Right atrium auricular region (tissue), 2 donors: ENCODE measurements around the gene CDCA5. TPM values are rescaled to one million over a fixed set of nuclear protein-coding genes. Genes with fewer than 3 reads are reported as not detected.

ENCODE experiments used
- DNase-seq: peaks from one replicate; pipeline ENCODE4 v3.0.0-alpha.2; 2019; ENCODE audit warnings: low spot score
- H3K27ac ChIP-seq, 2 donors: fragments of 200-600 bp; sonication (generic); 1 replicate in 1 of 2; 2 replicates in 1 of 2; pipeline ENCODE4 v1.5.1; 2016 to 2019
- H3K27me3 ChIP-seq, 2 donors: fragments of 200-600 bp; sonication (generic); one replicate each; pipeline versions ENCODE4 v1.5.1 to v1.6.0; 2017 to 2019
- H3K36me3 ChIP-seq: fragments of 200-600 bp; sonication (generic); one replicate; pipeline ENCODE4 v1.5.1; 2016
- H3K4me1 ChIP-seq, 2 donors: fragments of 200-600 bp; sonication (generic); one replicate each; pipeline versions ENCODE4 v1.5.1 to v1.6.0; 2017 to 2019
- H3K4me3 ChIP-seq, 2 donors: fragments of 200-600 bp; sonication (generic); 1 replicate in 1 of 2; 2 replicates in 1 of 2; pipeline ENCODE4 v1.5.1; 2017 to 2019; ENCODE audit warnings: mild to moderate bottlenecking in 1 of 2, moderate library complexity in 1 of 2
- H3K9me3 ChIP-seq, 2 donors: fragments of 200-600 bp; sonication (generic); one replicate each; pipeline ENCODE4 v1.5.1; 2019
- total RNA-seq, 2 donors: library from RNA; depleted of rRNA; stranded (reverse); fragments of >200 nt; gene quantifications; one replicate each; pipeline ENCODE4 v1.1.0, GENCODE V29; 2016
- TF ChIP-seq, protein P1 (sequence below), 2 donors: fragments of 200-600 bp; sonication (generic); IDR thresholded peaks; one replicate each; pipeline ENCODE4 v1.5.1; 2019; ENCODE audit warnings: antibody characterized with exemption in 2 of 2

The CDCA5 gene
- total RNA-seq, 2 donors from 2014 or later = 0.16 to 0.52 TPM

DNA sequence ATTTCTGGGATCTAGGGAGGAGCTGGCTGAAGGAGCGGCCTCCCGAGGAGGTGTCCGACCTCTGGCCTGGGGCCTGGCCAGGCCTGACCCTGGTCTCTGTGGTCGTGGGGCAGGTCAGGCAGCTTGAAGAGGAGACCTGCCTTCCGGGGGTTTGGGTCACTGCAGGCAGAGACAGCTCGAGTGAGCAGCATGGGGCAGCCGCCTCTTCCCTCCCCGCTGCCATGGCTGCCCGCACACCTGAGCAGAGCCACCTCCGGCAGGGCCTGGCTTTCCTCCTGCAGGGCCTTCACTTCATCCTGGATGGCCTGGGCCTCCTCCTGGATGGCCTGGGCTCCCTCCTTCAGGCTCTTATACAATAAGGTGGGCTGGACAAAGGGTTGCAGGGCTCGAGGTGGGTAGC, 17.5 kb downstream of the CDCA5 start:
- no peaks in the 10 kb centered on the region for H3K4me1 ChIP-seq
- no peak overlapping the region for H3K27ac ChIP-seq
- H3K4me3 ChIP-seq = no peak overlapping the region
- DNase-seq = no peak
- no peaks in the 10 kb centered on the region for H3K36me3 ChIP-seq
- H3K27me3 ChIP-seq = no peaks in the 10 kb centered on the region
- no peaks in the 10 kb centered on the region for H3K9me3 ChIP-seq
- TF ChIP-seq, protein P1, sequence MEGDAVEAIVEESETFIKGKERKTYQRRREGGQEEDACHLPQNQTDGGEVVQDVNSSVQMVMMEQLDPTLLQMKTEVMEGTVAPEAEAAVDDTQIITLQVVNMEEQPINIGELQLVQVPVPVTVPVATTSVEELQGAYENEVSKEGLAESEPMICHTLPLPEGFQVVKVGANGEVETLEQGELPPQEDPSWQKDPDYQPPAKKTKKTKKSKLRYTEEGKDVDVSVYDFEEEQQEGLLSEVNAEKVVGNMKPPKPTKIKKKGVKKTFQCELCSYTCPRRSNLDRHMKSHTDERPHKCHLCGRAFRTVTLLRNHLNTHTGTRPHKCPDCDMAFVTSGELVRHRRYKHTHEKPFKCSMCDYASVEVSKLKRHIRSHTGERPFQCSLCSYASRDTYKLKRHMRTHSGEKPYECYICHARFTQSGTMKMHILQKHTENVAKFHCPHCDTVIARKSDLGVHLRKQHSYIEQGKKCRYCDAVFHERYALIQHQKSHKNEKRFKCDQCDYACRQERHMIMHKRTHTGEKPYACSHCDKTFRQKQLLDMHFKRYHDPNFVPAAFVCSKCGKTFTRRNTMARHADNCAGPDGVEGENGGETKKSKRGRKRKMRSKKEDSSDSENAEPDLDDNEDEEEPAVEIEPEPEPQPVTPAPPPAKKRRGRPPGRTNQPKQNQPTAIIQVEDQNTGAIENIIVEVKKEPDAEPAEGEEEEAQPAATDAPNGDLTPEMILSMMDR (IDR thresholded peaks at IDR 0.05) = no peak

GRCh38 chr11:65065851-65066250, 18.0 kb downstream of the CDCA5 start:
- no peaks in the 10 kb centered on the region for H3K4me1 ChIP-seq
- no peaks in the 10 kb centered on the region for H3K27me3 ChIP-seq
- no peak overlapping the region for H3K4me3 ChIP-seq
- H3K27ac ChIP-seq = no peak overlapping the region
- no peaks in the 10 kb centered on the region for H3K36me3 ChIP-seq
- no peak for DNase-seq
- TF ChIP-seq, protein P1 (IDR thresholded peaks at IDR 0.05) = no peak
- H3K9me3 ChIP-seq = no peaks in the 10 kb centered on the region

GRCh38 chr11:65064847-65065240, 19.0 kb downstream of the CDCA5 start:
- no peaks in the 10 kb centered on the region for H3K9me3 ChIP-seq
- H3K4me1 ChIP-seq = no peaks in the 10 kb centered on the region
- no peak overlapping the region for H3K27ac ChIP-seq
- no peak for DNase-seq
- H3K27me3 ChIP-seq = no peaks in the 10 kb centered on the region
- H3K4me3 ChIP-seq = no peak overlapping the region
- H3K36me3 ChIP-seq = no peaks in the 10 kb centered on the region
- TF ChIP-seq, protein P1 (IDR thresholded peaks at IDR 0.05) = no peak

DNA sequence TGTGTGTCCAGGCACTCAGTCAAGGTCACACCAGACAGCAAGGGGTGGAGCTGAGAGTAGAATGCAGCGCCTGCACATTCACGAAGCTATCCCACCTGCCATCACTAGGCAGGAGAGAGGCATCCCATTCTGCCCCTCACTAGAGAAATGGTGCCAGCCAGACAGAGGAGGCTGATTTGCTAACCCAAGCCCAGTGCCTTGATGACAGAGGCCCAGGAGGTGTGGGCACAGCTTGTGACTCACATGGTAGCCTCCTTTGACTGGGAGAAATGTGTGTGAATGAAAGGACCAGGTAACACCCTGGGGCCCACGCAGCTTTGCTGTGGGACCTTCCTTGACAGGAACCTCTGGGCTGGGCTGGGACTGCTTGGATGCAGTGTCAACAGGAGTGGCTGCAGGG, 20.3 kb downstream of the CDCA5 start:
- H3K9me3 ChIP-seq = no peaks in the 10 kb centered on the region
- H3K4me3 ChIP-seq = no peak overlapping the region
- H3K36me3 ChIP-seq = no peaks in the 10 kb centered on the region
- no peaks in the 10 kb centered on the region for H3K4me1 ChIP-seq
- H3K27ac ChIP-seq = no peak overlapping the region
- no peaks in the 10 kb centered on the region for H3K27me3 ChIP-seq
- TF ChIP-seq, protein P1 (IDR thresholded peaks at IDR 0.05) = no peak
- no peak for DNase-seq

GRCh38 chr11:65060913-65061408, 22.9 kb downstream of the CDCA5 start:
- no peak for DNase-seq
- Histone ChIP-seq H3K4me1 (no peaks in the 10 kb centered on the region), H3K4me3 (no peak overlapping the region), H3K9me3 (no peaks in the 10 kb centered on the region), H3K36me3 (no peaks in the 10 kb centered on the region), H3K27ac (no peak overlapping the region), H3K27me3 (no peaks in the 10 kb centered on the region)
- TF ChIP-seq, protein P1 (IDR thresholded peaks at IDR 0.05) = no peak
